22Rv1 (cell line): ENCODE results near the gene ZDHHC3.

Experiments
- H3K27ac ChIP-seq: fragments of 450-650 bp; 2 replicates; pipeline ENCODE4 v1.5.1; 2017
- ZFX ChIP-seq: fragments of 450-650 bp; IDR thresholded peaks from 2 replicates; pipeline ENCODE4 v1.6.1; 2017; ENCODE audit warnings: antibody characterized with exemption, borderline replicate concordance
- TF ChIP-seq, protein P1 (sequence below): fragments of 450-650 bp; IDR thresholded peaks from 2 replicates; pipeline ENCODE4 v1.5.1; 2017; ENCODE audit warnings: mild to moderate bottlenecking

The ZDHHC3 gene

DNA sequence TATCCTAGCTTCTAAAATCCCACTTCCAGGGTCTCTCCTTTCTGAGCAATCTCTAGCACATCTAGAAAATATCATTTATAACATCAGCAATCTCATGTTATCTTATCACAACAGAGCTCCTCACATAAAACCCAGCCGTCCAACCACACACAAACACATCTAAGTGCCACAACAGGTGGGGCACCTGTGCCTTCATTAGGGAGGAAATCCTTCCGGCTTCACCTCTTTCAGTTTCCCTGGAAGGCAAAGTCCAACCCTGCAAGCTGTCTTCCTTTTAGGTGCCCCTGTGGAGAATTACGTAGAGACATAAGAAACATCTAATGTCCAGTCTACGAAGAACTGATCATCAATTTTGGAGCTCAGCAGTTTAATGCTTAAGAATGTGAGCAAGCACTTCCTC is 1.6 kb downstream of the ZDHHC3 start:
- H3K27ac ChIP-seq = no peak overlapping the region
- TF ChIP-seq ZFX = no peak
- TF ChIP-seq, protein P1, sequence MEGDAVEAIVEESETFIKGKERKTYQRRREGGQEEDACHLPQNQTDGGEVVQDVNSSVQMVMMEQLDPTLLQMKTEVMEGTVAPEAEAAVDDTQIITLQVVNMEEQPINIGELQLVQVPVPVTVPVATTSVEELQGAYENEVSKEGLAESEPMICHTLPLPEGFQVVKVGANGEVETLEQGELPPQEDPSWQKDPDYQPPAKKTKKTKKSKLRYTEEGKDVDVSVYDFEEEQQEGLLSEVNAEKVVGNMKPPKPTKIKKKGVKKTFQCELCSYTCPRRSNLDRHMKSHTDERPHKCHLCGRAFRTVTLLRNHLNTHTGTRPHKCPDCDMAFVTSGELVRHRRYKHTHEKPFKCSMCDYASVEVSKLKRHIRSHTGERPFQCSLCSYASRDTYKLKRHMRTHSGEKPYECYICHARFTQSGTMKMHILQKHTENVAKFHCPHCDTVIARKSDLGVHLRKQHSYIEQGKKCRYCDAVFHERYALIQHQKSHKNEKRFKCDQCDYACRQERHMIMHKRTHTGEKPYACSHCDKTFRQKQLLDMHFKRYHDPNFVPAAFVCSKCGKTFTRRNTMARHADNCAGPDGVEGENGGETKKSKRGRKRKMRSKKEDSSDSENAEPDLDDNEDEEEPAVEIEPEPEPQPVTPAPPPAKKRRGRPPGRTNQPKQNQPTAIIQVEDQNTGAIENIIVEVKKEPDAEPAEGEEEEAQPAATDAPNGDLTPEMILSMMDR = no peak

DNA sequence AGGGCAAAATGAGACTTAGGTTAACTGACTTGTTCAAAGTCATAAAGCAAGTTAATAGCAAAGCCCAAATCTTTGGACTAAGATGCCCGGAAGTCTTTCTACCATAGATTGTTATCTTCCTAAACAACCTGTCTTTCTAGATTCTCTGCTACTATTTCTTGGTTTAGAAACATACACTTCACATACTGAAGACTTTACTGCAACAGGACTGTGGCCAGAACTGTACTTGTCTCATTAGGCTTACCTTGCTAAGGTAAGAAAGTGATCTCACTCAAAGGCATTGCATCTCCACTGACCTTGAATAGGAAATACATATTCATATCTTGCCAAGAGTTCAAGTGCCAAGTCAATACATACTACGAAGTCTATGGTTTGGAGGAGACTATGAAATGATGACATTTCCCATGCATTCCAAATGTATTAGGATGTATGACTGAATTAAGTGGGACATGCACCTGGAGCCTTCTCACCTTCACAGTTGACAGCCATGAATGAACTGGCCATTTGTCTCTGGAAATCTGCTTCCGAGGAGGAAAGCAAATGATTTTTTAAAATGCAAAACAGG is 5.0 kb downstream of the ZDHHC3 start:
- TF ChIP-seq, protein P1 = no peak
- no peak for TF ChIP-seq ZFX

DNA sequence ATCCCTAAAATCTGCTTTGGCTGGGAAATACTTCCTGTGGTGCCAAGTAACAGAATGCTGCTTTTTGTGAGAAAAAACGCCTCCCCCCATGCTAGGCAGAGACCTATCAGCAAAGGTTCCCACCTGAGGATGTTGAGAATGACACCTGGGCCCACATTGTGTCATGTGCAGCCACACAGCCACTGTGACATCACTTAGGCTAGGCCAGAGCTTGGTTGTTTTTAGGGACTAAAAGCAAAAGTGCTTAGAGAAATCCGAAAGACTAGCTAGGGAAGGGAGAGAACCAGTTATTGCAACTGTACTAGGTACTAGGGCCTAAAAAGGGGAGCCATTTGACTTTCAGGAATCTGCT is 6.2 kb downstream of the ZDHHC3 start:
- no peak overlapping the region for H3K27ac ChIP-seq

More for the DNA sequence above, 5.0 kb downstream of the ZDHHC3 start:
- no peak overlapping the region for H3K27ac ChIP-seq

DNA sequence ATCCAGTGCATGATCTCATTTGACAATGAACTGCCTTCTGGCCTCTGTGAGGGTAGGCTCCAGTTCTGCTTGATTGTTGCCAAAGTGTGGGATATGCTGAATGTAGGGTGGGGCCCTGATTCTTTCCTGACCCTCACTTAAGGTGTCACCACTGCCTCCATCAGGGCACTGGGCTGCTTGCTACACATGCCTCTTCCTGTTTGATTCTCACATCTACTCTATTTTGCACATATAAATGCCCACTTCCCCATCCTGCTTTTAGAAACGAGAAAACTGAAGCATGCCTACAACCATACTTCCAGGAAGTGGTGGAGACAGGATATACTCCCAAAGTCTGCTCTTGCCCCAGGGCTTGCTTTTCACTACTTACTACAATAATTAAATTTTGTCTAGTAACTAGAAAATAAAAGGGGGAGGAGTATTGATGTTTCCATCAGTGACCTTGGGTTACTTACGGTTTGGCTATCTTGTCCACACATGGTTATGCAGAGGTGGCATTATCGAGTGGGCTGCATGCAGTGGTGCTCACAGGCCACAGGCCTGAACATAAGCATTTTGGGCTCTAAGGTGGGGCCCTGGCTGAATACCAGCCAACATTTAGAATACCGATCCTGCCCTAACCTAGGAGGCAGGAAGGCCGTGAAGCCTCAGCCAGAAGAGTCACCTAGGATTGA is 6.7 kb downstream of the ZDHHC3 start:
- no peak overlapping the region for H3K27ac ChIP-seq
- TF ChIP-seq ZFX = no peak
- TF ChIP-seq, protein P1 = no peak

More for the DNA sequence above, 6.2 kb downstream of the ZDHHC3 start:
- TF ChIP-seq, protein P1 = no peak
- no peak for TF ChIP-seq ZFX

DNA sequence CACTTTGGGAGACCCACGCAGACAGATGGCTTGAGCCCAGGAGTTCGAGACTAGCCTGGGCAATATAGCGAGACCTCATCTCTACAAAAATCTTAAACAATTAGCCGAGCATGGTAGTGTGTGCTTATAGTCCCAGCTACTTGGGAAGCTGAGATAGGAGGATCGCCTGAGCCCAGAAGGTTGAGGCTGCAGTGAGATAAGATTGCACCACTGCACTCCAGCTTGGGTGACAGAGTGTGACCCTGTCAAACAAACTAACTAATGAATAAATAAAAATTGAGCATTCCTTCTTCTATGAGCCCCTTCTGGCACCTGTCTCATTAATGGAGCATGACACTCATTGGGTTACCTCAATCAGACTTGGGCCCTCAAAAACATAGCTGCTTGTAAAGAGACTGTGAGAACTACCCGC is 7.5 kb downstream of the ZDHHC3 start:
- no peak overlapping the region for H3K27ac ChIP-seq
- TF ChIP-seq, protein P1 = no peak
- TF ChIP-seq ZFX = no peak

DNA sequence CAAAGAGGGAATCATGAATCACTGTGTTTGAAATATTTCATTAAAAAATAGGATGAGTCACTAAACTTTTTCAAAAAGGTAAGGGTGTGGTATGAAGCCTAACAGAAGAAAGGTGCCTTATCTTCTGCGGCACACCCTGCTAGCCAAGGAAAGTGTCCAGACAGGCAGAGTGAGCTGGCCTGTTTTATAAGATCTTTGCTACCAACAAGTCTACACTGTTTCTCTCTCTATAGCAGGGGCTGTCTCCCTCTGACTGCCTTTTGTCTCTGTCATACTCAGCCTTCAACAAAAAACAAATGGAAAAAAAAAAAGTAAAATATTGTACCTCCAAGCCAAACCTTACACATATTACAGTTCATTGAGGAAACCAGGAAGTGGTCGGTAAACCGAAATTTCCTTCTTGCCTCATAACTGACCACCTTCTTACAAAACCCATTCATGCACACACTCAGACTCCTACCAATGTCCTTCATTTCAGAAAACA is 9.1 kb downstream of the ZDHHC3 start:
- TF ChIP-seq, protein P1 = no peak
- TF ChIP-seq ZFX = no peak
- no peak overlapping the region for H3K27ac ChIP-seq

DNA sequence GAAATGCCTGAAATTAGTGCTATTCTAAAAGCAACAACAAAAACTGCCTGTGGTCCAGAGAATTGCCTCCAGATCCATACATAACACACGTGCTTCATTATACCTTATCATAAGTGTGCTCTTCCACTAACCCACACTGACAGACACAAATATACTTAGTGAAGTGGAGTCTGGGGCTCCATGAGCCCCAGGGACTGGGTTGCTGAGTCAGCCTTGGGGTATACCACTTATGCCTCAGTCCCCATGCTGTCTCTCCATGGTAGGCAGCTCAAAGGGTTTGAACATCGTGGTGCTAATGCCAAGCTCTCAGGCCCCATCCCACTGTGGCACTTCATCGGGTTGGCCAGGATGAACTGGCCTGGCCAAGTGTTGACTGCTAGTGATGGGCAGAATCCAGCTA is 10.8 kb downstream of the ZDHHC3 start:
- no peak overlapping the region for H3K27ac ChIP-seq
- no peak for TF ChIP-seq ZFX
- TF ChIP-seq, protein P1 = no peak
